Mucosa of rectum (tissue), 2 donors: ENCODE results near the gene CATSPERZ.
"Not testable (repeated sequence)": the region's sequence is repeated elsewhere in the genome, so short reads cannot be mapped to it uniquely, and the experiment has no call there.

Source experiments
- H3K27ac ChIP-seq, 2 donors: one replicate each; pipeline ENCODE4 v1.7.0; 2013; ENCODE audit warnings: inconsistent platforms in 2 of 2, low read depth in 2 of 2, low read length in 2 of 2
- H3K27me3 ChIP-seq, 2 donors: one replicate each; pipeline ENCODE4 v1.7.0; 2013; ENCODE audit warnings: low read length in 2 of 2; ENCODE audit not compliant: control insufficient read depth in 2 of 2, insufficient read depth in 2 of 2
- H3K36me3 ChIP-seq, 2 donors: one replicate each; pipeline ENCODE4 v1.7.0; 2013; ENCODE audit warnings: low read length in 2 of 2; ENCODE audit not compliant: control insufficient read depth in 2 of 2, insufficient read depth in 2 of 2
- H3K4me1 ChIP-seq, 2 donors: one replicate each; pipeline ENCODE4 v1.7.0; 2013; ENCODE audit warnings: low read length in 2 of 2, mild to moderate bottlenecking in 1 of 2; ENCODE audit not compliant: control insufficient read depth in 2 of 2, insufficient read depth in 2 of 2
- H3K4me3 ChIP-seq, 2 donors: one replicate each; pipeline ENCODE4 v1.7.0; 2013; ENCODE audit warnings: low read length in 2 of 2
- H3K9ac ChIP-seq, 2 donors: one replicate each; pipeline ENCODE4 v1.7.0; 2013; ENCODE audit warnings: low read length in 2 of 2, low read depth in 1 of 2, mild to moderate bottlenecking in 1 of 2
- H3K9me3 ChIP-seq, 2 donors: one replicate each; pipeline ENCODE4 v1.7.0; 2013; ENCODE audit warnings: low read length in 2 of 2; ENCODE audit not compliant: control insufficient read depth in 2 of 2
- donor health status: healthy.
- donor health status: Normal muscosa, but diverticular disease.

The CATSPERZ gene

DNA sequence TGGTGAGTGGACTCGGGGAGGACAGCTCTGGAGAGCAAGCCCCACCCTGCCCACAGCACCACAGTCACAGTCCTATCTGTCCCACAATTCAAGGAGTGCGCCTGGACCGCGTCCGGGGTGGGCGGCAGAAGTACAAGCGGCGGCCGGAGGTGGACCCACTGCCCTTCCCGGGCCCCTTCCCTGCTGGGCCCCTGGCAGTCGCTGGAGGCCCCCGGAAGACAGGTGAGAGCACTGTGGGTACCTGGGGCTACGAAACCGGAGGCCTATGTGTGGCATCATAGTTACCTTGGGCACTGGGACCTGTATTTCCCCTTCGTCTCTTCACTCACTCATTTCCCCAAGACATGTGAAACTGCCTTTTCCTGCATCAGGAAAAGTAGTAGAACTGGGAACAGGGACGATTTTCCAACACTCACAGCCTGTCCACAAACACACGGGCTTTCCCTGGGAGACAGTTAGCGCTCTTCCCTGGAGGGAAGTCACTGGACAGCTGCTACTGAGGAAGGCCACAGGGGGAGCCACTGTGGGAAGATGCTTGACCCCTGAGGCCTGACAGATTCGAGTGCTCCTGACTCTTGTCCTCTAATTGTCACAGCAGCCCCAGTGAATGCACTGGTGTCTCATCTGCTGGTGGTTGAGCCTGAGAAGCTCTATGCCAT is 14.1 kb downstream of the CATSPERZ start:
- H3K36me3 ChIP-seq, result peaks cover 35 to 39% of the 10 kb centered on the region in 2 donors
- no peaks in the 10 kb centered on the region for H3K9me3 ChIP-seq
- H3K4me3 ChIP-seq, result no peak overlapping the region
- peaks cover 15 to 20% of the 10 kb centered on the region in 2 donors for H3K4me1 ChIP-seq
- H3K27ac ChIP-seq, result peak overlapping the region in 1 of 2 donors; percentile 28
- no peaks in the 10 kb centered on the region for H3K27me3 ChIP-seq
- H3K9ac ChIP-seq, result no peak overlapping the region

DNA sequence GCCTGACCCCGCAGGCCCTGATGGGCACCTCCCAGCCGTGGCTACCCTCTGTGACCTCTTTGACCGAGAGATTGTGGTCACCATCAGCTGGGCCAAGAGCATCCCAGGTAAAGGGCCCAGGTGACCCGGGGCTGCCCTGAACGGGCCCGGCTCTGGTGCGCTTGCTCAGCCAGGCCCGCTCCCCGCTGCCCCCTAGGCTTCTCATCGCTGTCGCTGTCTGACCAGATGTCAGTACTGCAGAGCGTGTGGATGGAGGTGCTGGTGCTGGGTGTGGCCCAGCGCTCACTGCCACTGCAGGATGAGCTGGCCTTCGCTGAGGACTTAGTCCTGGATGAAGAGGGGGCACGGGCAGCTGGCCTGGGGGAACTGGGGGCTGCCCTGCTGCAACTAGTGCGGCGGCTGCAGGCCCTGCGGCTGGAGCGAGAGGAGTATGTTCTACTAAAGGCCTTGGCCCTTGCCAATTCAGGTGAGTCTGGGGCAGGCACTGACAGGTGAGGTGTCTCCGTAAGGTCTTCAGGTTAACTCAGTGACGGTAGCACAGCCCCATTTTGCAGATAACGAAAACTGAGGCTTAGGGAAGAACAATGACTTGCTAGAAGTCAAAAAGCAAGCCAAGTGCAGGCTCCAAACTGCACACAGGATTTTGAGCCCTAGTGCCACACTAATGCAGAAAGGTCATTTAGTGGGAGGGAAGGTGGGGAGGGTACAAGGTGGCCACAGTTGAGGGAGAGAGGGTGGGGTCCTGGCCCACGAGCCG is 14.8 kb downstream of the CATSPERZ start:
- no peak overlapping the region for H3K4me3 ChIP-seq
- no peaks in the 10 kb centered on the region for H3K9me3 ChIP-seq
- no peak overlapping the region for H3K9ac ChIP-seq
- peaks cover 35 to 39% of the 10 kb centered on the region in 2 donors for H3K36me3 ChIP-seq
- H3K4me1 ChIP-seq, result peaks cover 21 to 26% of the 10 kb centered on the region in 2 donors
- no peaks in the 10 kb centered on the region for H3K27me3 ChIP-seq
- no peak overlapping the region for H3K27ac ChIP-seq

- not testable (repeated sequence) for H3K9ac ChIP-seq, H3K27me3 ChIP-seq, H3K9me3 ChIP-seq, H3K4me3 ChIP-seq
- Histone ChIP-seq H3K27ac (peak overlapping the region in 1 of 2 donors; percentile 9), H3K36me3 (peaks cover 35 to 36% of the 10 kb centered on the region in 2 donors), H3K4me1 (peaks cover 25 to 34% of the 10 kb centered on the region in 2 donors)
Measured at GRCh38 chr11:64315667-64316526, 15.7 kb downstream of the CATSPERZ start.

- Histone ChIP-seq H3K9ac (peak overlapping the region; percentile 88 to 99), H3K9me3 (no peaks in the 10 kb centered on the region), H3K27me3 (no peaks in the 10 kb centered on the region), H3K4me3 (peak overlapping the region; percentile 78 to 96), H3K4me1 (peaks cover 31 to 43% of the 10 kb centered on the region in 2 donors), H3K27ac (peak overlapping the region; percentile 98 to 100), H3K36me3 (peaks cover 34 to 35% of the 10 kb centered on the region in 2 donors)
Measured at GRCh38 chr11:64316672-64317324, 16.6 kb downstream of the CATSPERZ start.

GRCh38 chr11:64317325-64317960 is 17.3 kb downstream of the CATSPERZ start, which contains the start of gene TRMT112:
TRMT112 (minus strand) TSS chr11:64317559; CDS start chr11:64317526, 33 bp downstream.
- peak within 1 kb of the TSS; percentile 98 to 100 for H3K27ac ChIP-seq
- peak within 1 kb of the TSS; percentile 78 to 96 for H3K4me3 ChIP-seq
- no peaks in the 10 kb centered on the region for H3K27me3 ChIP-seq
- H3K9ac ChIP-seq, result peak within 1 kb of the TSS; percentile 88 to 99
- H3K4me1 ChIP-seq, result peaks cover 34 to 49% of the 10 kb centered on the region in 2 donors
- H3K9me3 ChIP-seq, result no peaks in the 10 kb centered on the region
- H3K36me3 ChIP-seq, result peaks cover 36 to 37% of the 10 kb centered on the region in 2 donors

DNA sequence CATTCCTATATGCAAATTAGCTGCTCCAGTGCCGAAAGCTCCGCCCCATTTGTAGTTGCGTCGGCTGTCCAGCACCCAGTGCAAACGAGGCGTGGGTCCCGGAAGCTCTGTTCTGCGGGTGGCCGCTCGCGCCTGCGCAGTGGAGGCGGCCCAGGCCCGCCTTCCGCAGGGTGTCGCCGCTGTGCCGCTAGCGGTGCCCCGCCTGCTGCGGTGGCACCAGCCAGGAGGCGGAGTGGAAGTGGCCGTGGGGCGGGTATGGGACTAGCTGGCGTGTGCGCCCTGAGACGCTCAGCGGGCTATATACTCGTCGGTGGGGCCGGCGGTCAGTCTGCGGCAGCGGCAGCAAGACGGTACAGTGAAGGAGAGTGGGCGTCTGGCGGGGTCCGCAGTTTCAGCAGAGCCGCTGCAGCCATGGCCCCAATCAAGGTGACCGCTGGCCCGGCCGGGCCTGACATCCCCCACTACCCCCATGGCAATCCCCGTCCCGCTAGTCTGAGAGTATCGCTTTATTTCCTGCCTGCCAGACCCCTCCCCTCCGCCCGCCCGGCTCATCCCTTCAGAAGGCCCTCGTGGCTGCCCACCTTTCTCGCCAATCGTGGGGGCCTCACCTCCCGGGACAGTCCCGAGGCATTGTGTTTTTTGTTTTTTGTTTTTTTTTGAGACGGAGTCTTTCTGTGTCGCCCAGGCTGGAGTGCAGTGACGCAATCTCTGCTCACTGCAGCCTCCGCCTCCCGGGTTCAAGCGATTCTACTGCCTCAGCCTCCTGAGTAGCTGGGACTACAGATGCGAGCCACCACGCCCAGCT is 18.0 kb downstream of the CATSPERZ start, which contains the start of gene PRDX5:
Gene PRDX5 (plus strand): TSS at position 161 of the 805 bp plus-strand sequence. CDS start 95 bp downstream, at position 256.
- Histone ChIP-seq H3K36me3 (peaks cover 34 to 36% of the 10 kb centered on the region in 2 donors), H3K27me3 (no peaks in the 10 kb centered on the region), H3K9ac (peak within 1 kb of the TSS; percentile 88 to 99), H3K4me3 (peak within 1 kb of the TSS; percentile 78 to 96), H3K9me3 (no peaks in the 10 kb centered on the region), H3K27ac (peak within 1 kb of the TSS; percentile 98 to 100), H3K4me1 (peaks cover 42 to 53% of the 10 kb centered on the region in 2 donors)

- H3K36me3 ChIP-seq, result peaks cover 30 to 36% of the 10 kb centered on the region in 2 donors
- no peaks in the 10 kb centered on the region for H3K9me3 ChIP-seq
- H3K9ac ChIP-seq, result peak overlapping the region; percentile 88 to 99
- H3K27ac ChIP-seq, result peak overlapping the region; percentile 98 to 100
- H3K4me1 ChIP-seq, result peaks cover 45 to 53% of the 10 kb centered on the region in 2 donors
- H3K4me3 ChIP-seq, result peak overlapping the region; percentile 78 to 96
- no peaks in the 10 kb centered on the region for H3K27me3 ChIP-seq
Measured at GRCh38 chr11:64318766-64319761, 18.9 kb downstream of the CATSPERZ start.

- Histone ChIP-seq H3K4me3 (peak overlapping the region; percentile 5 to 6), H3K27ac (peak overlapping the region; percentile 98 to 100), H3K27me3 (no peaks in the 10 kb centered on the region), H3K9ac (peak overlapping the region; percentile 41 to 88), H3K4me1 (peaks cover 45 to 48% of the 10 kb centered on the region in 2 donors), H3K9me3 (no peaks in the 10 kb centered on the region), H3K36me3 (peaks cover 16 to 23% of the 10 kb centered on the region in 2 donors)
Measured at GRCh38 chr11:64320556-64320955, 20.4 kb downstream of the CATSPERZ start.
